ENCODE data around the gene SOHLH1.

DNA sequence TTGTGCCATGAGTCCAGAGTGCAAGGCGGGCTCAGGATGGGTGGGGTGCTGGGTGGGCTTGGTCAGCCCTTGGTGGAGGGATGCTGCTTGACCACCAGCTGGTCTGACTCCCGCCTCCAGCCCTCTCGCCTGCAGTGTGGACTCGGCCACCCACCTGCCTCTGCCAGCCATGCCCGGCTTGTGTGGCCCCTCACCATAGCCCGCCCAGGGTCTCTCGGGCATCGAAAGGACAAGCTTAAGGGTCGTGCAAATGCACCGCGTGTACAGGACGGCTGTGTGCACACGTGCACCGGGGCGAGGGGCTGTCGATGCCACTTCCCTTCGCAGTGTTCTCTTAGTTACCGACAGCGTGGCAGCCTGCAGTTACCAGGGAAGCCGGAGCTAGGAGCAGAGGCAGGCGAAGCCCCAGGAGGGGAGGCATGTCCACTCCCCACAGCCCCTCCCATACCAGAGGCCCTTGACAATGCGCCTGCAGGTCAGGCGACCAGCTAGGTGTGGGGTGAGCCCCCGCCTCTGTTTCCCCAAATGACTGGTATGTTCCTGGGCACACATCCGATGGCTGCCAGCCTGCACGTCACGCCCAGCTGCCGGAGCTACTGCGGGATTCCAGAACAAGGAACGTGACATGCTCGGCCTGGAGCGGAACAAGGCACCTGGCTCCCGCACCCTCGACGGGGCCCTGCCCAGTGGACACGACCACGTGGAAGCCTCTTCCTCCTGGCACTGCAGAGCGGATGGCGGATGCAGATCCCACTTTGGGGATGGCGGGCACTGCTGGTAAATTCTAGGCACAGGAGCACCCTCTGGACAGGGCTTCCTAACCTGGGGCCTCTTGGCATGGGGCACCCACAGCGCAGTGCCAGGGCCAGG is 28.3 kb downstream of the SOHLH1 start:
- no peak for TF ChIP-seq CTCF (IDR thresholded peaks at IDR 0.05)
- TF ChIP-seq POLR2A (IDR thresholded peaks at IDR 0.05), result no peak
- no peak for TF ChIP-seq EP300 (IDR thresholded peaks at IDR 0.05)

Data from tibial nerve (tissue), 4 donors.